H1 (cell line): ENCODE results near the gene GNGT2. TPM values are rescaled to one million over a fixed set of nuclear protein-coding genes. Genes with fewer than 3 reads are reported as not detected.

Source experiments
- BCL11A ChIP-seq, 2 experiments: IDR thresholded peaks; one replicate each; pipeline ENCODE4 v1.6.1; 2011; ENCODE audit warnings: low read depth in 2 of 2, low read length in 2 of 2, mild to moderate bottlenecking in 2 of 2
- CHD7 ChIP-seq: fragments of 300-600 bp; sonication (generic); IDR thresholded peaks from 2 replicates; pipeline ENCODE4 v1.7.1; 2012; ENCODE audit warnings: low read length, moderate library complexity, mild to moderate bottlenecking, inconsistent platforms; ENCODE audit not compliant: insufficient replicate concordance
- CREB1 ChIP-seq: IDR thresholded peaks from 2 replicates; pipeline ENCODE4 v1.6.1; 2012; ENCODE audit warnings: inconsistent platforms
- E2F6 ChIP-seq: IDR thresholded peaks from 2 replicates; pipeline ENCODE4 v1.6.1; 2012; ENCODE audit warnings: inconsistent platforms
- GTF2F1 ChIP-seq: IDR thresholded peaks from 2 replicates; pipeline ENCODE4 v1.6.1; 2012; ENCODE audit warnings: low read depth, low read length, improper control_type of control experiment, borderline replicate concordance
- RBBP5 ChIP-seq: IDR thresholded peaks from 2 replicates; pipeline ENCODE4 v1.7.1; 2012; ENCODE audit warnings: low read depth, mild to moderate bottlenecking, inconsistent platforms, low read length, moderate library complexity, borderline replicate concordance
- SIN3A ChIP-seq, 2 experiments: IDR thresholded peaks in 1 of 2; conservative IDR thresholded peaks in 1 of 2; 2 replicates each; pipeline ENCODE4 v1.6.1; 2011 to 2012; ENCODE audit warnings: low read length in 2 of 2, improper control_type of control experiment in 1 of 2, low read depth in 1 of 2, mild to moderate bottlenecking in 1 of 2
- TCF12 ChIP-seq: IDR thresholded peaks from 2 replicates; pipeline ENCODE4 v1.6.1; 2011; ENCODE audit warnings: low read depth, mild to moderate bottlenecking, low read length
- polyA plus RNA-seq, 7 experiments: library from polyadenylated mRNA; depleted of rRNA in 3 of 7; stranded (reverse) in 5 of 7; unstranded in 2 of 7; fragments of >200 nt in 5 of 7; fragments of 200-250 nt in 2 of 7; gene quantifications; 1 replicate in 5 of 7; 2 replicates in 1 of 7; 4 replicates in 1 of 7; pipeline versions ENCODE4 v1.2.1 to v1.2.3, GENCODE V29; 2011 to 2013; ENCODE audit warnings: missing spikeins in 2 of 7, mixed read lengths in 2 of 7
- total RNA-seq: library from RNA; stranded (reverse); fragmentation: NEBNext Ultra II Directional; extraction: Animal tissue kit (Norgen Biotek cat#: 25700); gene quantifications from 2 replicates; pipeline ENCODE4 v1.2.1, GENCODE V29; 2021

GNGT2 gene
- total and polyA plus RNA-seq, 2 of the 8 experiments (the other 6 are each of a cell fraction or from before 2014, with no cell fraction given) = 1.3 to 1.4 TPM

GRCh38 chr17:49252148-49252695 lies 41.8 kb upstream of the GNGT2 start (continued):
- no peak for TF ChIP-seq CHD7
- TF ChIP-seq BCL11A (IDR thresholded peaks at IDR 0.05; ENCODE audit: low read depth in 2 of 2, low read length in 2 of 2) = no peak
- no peak for TF ChIP-seq TCF12
- no peak for TF ChIP-seq CREB1
- TF ChIP-seq GTF2F1 = no peak
- no peak for TF ChIP-seq RBBP5
- no peak for TF ChIP-seq SIN3A (conservative IDR thresholded peaks at IDR 0.05 in 1 of 2, IDR thresholded peaks at IDR 0.05 in 1 of 2; ENCODE audit: low read depth in 1 of 2, low read length in 2 of 2)
- TF ChIP-seq E2F6 = no peak
